Islet precursor cell (in vitro differentiated cells): ENCODE results near the gene TRIML1.
"Not testable (repeated sequence)": the region's sequence is repeated elsewhere in the genome, so short reads cannot be mapped to it uniquely, and the experiment has no call there.

Experiments
- DNase-seq: peaks from one replicate; pipeline ENCODE4 v3.0.0-alpha.2; 2018

The TRIML1 gene

DNA sequence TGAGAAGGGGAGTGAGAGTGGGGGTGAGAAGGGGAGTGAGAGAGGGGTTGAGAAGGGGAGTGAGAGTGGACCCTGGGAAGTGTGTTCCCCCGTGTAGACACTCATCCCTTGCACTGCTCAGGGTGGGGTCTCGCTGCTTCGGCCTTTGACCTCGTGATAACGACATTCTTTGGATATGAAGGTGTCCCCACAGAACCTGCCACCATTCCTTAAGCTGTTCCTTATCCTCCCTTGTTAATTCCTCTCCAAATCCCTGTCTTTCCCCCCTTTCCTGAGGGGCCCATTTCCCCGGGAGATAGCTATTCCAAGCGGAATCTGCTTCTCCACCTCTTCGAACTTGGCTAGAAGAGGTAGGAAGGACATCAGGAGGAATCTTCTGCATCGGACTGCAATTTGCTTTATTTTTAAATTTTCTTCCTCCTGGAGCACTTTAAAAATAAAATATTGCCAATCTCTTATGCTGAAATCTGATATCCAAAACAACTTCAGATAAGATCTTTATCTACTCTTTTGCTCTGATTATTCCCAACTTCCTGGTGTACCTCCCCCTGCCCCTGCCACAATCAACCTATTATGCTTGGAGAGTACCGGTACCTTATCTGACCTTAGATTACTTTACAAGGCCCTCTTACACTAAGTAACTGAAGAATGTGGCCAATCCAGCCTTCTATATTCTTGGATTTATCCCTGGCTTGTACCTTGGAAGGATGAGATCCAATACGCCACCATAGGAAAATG lies 15.6 kb downstream of the TRIML1 start:
- no peak for DNase-seq

DNA sequence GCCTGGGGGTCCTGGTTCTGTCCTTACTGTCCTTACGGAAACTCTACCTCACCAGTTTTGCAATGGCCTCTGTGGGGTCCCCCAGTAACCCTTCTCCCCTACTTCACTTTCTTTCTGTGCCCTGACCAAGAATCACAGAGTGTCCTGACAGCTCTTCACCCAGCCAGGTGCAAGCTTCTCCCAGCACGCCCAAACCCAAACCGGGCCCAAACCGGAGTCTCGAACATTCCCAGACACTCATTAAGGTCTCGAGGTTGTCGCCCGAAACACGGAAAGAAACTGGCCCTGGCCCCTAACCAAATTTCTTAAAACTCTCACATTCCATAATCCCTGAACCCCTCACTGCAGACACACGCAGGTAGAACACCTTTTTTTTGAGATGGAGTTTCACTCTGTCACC lies 19.1 kb downstream of the TRIML1 start:
- no peak for DNase-seq

DNA sequence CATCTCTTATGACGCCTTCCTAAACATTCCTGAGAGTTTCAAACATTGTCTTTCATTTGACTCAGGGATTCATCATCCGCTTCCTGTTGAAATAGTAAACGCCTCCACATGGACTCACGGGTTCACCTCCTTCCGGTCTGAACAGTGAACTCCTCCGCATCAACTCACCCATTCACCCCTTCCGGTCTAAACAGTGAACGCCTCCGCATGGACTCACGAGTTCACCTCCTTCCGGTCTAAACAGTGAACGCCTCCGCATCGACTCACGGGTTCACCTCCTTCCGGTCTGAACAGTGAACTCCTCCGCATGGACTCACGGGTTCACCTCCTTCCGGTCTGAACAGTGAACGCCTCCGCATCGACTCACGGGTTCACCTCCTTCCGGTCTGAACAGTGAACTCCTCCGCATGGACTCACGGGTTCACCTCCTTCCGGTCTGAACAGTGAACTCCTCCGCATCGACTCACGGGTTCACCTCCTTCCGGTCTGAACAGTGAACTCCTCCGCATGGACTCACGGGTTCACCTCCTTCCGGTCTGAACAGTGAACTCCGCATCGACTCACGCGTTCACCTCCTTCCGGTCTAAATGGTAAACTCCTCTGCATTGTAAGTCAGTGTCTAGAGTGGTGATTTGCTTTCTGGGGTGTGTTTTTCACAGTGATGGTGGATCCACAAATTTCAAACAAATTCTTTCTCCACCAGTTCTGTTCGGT lies 20.4 kb downstream of the TRIML1 start:
- not testable (repeated sequence) for DNase-seq

DNA sequence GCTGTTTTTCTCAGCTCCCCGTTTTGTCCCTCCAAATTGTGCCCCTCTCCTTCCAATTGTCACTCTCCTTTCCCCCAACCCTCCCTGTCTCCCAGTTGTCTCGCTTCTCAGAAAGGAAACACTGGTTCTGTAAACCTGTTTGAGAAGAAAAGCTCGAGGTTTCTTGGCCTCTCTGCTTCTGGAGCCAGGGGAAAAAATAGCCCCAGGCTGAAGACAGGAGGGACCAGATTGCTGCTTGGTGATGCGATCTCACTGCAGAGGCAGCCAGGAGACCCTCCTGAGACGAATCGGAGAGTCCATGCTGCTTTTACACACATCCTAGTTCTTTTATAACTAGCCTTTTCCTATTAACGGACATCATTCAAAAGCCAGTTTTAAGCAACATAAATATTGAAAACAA lies 21.2 kb downstream of the TRIML1 start:
- DNase-seq = peak; percentile 91

DNA sequence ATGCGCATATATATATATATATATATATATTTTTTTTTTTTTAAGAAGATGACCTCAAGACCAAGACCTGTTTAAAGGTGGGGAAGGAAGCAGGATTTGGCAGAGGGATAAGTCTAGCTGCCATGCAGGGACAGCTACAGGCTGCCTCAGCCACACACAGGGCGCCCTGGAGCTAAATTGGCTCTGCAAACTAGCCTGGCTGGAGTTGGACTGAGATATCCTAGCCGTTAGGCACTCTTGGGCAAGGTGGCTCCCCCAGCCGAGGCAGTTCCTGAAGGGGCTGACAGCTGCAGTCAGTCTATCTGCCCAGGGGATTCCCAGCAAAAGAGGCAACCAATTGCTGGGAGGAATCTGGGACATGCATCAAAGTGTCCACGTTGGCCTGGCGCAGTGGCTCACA lies 21.9 kb downstream of the TRIML1 start:
- DNase-seq = peak; percentile 91

DNA sequence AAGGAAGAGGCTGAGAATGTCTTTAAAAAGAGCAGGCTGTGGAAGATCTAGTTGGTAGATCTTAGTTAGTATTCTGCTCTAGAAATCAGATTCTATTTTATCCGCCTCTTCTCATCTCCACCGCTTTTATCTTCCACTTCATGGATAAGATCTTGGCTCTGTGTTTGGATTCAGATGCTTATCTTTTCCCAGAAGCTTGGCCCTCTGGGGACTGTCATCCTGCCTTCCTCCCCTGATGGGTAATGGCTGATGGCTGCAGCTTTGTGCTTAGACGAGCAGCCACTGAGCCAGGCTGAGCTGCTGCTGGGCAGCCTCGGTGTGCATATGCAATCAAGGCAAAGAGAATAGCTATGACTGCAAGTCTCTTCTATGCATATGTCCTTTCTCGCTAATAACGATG lies 23.5 kb downstream of the TRIML1 start:
- DNase-seq = peak; percentile 77

DNA sequence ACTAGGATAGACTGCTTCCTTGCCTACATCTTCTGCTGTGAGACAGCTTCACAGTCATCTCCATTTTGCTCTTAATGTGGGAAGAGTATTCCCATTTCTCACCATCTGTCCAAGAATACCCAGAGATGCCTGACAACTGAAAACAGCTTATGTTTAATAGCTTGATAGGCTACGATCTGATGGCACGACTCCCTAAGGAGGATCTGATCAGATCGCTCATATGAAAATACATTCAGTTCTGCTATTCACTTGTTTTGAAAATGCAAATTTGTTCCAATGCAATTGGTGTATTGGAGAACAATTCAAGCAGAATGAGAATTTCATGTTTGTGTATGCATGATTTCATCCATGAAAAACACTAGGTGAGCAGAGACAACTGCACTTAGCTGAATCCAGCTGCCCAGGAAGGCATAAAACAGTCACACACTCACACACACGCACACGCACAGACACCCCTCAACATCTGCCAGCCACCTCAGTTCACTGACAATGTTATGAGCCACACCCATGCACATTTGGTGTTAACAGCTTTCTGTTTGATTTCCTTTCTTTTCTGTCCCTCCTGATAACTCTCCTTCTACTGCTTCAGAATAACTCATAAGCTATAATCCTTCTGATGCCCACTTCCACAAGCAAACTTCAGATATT lies 29.6 kb downstream of the TRIML1 start:
- no peak for DNase-seq

DNA sequence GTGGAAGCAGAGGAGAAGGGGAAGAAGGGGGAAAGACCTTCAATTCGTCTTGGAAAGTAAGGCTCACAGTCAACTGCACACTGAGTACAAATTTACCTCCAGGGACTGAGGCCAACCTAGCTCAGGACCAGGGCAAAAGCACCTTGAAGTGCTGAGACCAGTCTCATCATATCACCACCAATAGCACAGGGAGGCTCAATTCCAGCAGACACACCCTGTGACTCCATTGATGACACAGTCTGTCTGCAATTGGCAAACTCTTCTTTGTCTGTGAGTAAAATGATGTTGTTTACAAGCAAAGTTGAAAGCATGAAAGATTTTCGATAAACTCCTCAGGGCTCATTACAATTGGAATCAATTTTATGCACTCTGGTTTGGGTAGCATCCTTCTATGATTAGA lies 32.3 kb downstream of the TRIML1 start:
- DNase-seq = no peak

DNA sequence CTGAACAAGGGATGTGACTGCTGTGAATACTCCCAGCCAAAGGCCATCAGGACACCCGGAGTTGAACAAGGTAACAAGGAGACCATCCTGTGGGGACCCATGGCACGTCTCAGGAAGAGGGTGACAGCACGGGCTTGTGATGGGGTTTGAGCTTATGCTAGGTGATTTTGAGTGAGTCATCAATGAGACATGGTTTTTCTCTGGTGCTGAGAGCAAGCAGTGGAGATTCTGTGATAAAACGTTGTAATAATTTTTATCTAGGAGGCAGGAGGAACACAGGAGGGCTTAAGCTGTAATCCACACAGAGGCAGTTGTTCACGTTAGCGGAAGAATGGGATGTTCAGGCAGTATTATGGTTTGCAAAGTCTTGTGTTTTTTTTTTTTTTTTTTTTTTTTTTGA lies 36.0 kb downstream of the TRIML1 start:
- DNase-seq = no peak

DNA sequence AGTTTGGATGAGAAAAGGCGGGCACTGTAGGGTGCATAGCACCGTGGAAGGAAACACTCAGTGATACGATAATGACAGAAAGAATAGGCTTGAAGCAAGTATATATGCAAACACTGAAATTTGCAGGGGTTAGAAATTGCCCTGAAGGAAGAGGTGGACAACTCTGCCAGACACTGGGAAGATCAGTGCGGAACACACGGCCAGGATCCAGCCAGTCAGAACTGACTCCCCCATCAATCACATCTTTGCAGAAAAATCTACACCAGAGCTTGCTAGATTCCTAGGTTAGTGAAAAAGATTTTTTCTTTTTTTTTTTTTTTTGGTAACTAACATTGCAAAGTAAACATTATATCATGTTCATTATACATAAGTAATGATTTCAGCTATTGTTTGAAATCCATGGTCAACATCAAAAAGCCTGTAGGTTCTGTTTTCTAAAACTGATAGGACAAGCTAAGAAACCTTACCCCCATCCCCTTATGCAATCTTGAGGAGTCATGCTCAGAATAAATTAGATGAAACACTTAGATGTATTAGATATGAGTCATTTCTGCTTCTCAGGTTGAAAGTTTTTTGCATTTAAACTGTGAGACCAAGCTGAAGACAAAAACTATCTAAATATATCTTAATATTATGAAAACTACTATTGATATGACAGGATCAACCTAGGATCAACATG lies 38.9 kb downstream of the TRIML1 start:
- no peak for DNase-seq

DNA sequence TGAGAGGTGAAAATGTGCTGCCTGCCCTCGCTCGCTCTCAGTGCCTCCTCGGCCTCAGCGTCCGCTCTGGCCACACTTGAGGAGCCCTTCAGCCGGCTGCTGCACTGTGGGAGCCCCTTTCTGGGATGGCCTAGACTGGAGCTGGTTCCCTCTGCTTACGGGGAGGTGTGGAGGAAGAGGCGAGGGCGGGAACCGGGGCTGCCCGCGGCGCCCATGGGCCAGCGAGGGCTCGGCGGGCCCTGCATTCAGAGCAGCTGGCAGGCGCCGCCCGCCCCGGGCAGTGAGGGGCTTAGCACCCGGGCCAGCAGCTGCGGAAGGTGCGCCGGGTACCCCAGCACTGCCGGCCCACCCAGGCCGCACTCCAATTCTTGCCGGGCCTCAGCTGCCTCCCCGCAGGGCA lies 39.6 kb downstream of the TRIML1 start:
- DNase-seq = no peak

DNA sequence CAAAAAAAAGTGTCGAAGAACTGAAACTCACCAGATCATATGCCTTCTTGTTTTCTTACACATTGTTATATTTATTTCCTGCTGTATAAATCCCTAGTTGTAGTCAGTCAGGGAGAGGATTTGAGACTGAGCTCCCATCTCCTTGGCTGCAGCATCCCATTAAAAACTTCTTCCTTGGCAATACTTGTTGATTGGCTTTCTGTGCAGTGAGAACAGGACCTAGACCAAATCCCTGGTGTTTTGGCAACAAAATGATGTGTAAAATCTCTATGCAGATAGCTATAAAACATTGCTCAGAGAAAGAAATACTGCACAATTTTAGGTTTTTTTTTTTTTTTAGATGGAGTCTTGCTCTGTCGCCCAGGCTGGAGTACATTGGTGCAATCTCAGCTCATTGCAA lies 47.9 kb downstream of the TRIML1 start:
- DNase-seq = no peak

DNA sequence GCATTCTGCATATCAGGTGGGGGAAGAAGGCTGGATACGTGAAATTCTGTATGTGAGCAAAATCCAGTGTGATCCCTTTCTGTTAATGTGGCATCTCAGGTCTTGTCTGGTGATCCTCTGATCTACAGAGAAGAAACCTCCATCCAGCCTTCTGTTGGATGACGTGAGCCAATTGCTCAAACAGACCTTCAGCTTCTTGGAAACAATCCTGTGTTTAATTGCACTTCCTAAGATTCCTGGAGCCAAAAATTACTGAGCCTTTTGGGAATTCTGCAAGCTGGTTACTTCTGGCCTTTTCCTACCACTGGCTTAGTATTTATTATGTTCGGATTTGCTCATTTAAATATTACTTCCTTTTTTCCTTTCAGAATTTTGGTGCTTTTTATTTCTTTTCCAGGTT lies 51.2 kb downstream of the TRIML1 start:
- DNase-seq = no peak

DNA sequence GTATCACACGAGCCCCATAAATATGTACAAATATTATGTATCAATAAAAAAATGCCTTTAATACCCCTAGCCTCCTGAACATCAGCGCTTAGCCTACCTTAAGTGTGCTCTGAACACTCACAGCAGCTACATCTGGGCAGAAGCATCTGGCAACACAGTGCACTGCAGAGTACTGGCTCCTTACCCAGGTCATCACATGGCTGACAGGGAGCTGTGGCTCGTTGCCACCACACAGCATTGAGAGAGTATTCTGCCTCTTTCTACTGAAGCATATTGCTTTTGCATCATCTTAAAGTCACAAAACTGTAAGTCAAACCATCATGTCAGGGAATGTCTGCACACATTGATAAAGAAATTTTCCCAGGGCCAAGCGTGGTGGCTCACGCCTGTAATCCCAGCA lies 55.2 kb downstream of the TRIML1 start:
- no peak for DNase-seq

DNA sequence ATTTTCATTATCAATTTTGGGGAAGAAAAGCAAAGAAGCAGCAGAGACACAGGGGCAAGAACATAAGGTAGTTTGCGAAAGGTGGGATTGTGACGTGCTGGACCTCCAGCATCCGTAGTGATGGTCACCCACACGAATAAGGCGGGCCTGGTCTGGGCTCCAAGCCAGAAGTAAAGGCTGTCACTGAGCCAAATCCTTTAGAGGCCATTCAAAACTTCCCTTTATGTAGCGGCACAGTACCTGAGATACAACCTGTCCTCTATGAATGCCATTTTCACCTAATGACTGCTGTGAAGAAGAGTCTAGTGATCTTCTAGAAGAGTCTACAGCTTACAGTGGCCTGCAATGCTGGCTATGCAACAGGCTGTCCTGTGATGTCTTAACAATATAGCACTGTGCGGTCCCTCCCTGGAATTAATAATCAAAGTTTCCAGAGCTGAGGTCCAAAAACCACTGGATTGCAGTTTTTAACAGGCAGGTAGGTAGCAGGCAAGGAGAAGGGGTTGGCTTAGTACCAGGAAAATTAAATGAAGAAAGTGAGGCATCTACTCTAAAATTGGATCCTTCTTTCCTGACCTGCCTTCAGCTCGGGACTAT lies 56.2 kb downstream of the TRIML1 start:
- no peak for DNase-seq

DNA sequence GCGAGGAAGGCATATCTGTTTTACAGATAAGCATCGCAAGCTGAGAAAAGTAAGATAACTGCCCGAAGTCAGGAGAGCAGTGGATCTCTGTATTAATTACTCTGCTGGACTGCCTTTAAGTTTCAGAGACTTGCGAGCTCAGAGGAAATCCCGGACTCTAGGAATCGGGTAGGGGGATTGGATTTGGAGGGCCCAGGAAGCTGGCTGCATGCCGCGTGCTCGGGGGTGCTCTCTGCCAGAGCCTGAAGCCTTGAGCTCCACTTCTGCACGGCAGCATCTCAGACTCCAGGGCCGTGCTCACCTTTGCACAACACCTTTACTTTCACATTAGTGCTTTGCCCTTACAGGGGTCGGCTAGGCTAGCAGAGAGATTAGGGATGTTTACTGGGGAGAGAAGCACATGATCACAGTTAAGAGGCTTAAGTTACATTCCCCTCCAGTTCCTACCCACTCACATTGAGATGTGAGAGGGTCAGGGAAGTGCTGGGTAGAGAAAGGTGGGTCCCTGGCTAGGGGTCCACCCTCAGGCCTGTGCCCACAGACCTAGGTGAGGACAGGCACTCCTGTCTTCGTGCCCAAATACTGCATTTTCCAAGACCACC lies 57.0 kb downstream of the TRIML1 start:
- no peak for DNase-seq
